ENCODE measurements around the gene POLR1D.

Gene POLR1D, protein sequence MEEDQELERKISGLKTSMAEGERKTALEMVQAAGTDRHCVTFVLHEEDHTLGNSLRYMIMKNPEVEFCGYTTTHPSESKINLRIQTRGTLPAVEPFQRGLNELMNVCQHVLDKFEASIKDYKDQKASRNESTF

DNA sequence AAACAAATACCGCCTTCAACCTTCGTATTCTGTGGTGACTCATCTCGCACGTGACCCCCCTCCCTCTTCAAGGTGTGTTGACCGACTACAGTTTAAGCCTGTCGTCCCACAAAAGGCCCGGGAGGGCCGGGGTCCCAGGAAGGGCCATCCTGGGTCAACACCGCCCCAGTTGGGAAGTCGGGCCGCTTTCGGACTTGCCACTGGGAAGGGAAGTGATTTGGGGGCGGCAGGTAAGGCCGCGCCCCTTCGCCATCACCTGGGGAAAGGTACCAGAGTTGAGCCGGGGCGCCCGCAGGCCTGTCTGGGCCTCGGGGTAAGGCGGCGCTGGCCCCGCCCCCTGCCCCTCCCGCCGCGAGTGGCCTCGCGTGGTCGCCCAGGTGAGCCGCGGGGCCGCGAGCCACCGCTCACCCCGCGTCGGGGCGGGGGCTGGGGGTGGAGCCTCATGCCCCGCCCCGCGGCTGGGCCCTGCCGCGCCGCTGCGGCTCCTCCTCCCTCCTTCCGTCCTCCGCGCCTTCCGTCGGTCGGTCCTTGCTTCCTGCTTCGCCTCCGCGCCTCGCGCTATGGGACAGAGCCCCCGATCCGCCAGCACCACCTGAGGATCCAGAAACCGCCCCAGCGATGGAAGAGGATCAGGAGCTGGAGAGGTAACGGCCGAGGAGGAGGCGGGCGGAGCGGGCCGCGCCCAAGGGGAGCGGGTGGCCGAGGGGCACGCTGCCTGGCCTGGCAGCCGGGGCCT is at the start of gene POLR1D:
Gene POLR1D (plus strand): TSS at position 527 of the 736 bp plus-strand sequence. CDS start 92 bp downstream, at position 619.
- peak; percentile 90 for DNase-seq (ENCODE audit: low spot score)

DNA sequence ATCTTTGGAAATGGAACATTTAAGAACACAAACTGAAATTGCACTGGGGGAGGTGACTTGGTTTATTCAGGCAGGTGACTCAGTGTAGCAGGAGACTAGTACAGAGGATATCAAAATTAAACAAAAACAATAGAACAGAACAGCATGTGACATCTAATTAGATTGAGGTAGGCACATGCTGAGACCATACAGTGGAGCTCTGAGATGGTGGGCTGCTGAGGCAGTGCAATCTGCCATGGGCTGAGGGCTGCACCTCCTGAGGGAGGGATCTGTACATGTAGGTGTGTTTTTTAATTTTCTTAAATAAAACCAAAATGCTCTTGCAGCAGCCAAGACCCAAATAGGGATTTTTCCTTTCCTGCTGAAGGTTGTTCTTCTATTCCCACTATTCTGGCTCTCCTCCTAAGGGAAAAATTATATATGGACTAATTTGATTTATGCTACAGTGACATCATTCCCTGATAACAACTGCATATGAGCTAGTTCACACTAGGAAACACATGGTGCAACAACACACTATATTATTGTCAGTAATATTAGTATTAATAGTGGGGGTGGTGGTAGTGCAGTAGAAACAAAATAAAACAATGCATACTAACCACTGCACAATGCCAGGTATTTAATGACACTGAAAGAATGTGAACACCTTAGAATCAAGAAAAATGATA is 49.3 kb upstream of the POLR1D start:
- DNase-seq (ENCODE audit: low spot score): no peak

DNA sequence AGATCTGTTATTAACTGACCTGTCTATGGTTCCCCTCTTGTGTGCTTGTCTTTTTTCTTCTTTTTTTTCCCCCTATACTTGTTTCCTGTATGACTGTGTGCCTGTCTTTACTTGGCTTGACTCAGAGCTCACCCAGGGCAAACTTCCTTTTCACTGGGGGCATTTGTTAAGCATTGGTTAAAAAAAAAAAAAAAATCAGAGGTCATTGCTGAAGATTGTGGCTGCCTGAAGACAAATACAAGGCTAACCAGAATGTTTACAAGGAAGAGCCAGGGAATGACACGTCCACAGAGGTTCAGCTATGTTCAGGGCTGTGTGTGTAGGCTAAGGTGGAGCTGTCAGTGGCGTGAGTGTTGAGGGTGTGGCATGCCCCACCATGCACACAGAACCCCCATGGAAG is 48.4 kb upstream of the POLR1D start:
- no peak for DNase-seq (ENCODE audit: low spot score)

DNA sequence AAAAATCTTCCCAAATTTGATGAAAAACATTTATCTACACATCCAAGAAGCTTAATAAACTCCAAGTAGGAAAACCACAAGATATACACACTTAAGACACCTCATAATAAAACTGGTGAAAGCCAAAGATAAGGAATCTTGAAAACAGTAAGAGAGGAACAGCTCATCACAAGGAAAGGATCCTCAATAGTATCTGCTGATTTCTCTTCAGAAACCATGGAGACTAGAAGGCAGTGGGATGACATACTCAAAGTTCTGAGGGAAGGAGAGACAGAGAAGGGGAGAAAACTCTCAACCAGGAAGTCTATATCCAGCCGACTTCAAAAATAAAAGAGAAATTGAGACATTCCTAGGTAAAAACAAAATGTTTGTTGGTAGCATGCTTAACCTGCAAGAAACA is 47.0 kb upstream of the POLR1D start:
- no peak for DNase-seq (ENCODE audit: low spot score)

DNA sequence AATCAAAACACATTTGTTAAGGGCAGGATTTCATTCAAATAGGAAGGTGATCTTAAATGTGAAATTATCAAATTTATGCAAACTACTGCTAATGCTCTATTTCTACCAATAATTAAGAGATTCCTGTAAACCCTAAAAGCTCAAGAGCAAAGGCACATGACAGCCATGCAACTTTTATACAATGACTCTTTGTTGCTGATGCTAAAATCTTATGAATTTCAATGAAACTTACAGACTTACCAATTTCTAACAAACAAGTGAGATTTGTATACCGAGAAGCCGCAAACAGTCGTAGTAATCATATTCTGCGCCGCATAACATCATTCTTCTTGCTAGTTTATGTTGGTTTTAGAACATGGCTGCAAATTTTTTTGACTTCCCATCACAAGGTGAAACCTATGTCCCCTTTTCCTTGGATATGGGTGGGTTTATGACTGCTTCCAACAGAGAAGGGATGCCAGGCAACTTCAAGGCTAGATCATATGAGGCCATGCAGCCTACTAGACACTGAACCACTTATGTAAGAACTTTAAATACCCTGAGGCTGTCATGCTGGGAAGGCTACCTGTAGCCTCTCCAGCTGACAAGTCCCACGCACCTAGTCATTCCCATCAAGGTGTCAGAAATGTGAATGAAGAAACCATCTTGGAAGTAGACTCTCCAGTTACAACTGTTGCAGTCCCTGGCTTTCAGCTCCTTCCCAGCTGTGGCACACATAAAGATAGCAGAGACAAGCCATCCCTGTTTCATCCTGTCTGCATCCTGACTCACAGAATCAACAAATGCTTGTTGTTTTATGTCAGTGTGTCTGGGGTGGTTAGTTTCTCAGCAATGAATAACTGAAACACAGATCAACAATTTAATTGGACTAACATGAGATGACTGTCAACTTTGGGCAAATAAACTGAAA is 43.3 kb upstream of the POLR1D start:
- DNase-seq (ENCODE audit: low spot score): no peak

DNA sequence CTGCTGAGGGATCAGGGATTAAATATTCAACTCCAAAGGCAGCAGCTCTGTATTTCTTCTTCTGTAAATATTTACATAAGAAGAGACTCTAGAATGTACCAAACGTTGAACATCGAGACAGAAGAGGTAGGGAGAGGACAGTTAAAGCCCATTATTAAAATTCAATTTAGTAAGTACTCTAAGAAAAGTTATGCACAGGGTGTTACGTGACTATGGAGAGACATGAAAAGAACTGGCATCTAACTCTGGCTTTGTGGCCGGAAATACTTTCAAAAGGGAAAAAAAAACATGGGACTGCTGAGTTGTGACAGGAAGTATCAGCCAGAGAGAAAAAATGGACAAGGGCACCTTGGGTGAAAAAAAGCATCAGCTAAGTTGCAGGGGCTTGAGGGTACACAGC is 38.0 kb upstream of the POLR1D start:
- DNase-seq (ENCODE audit: low spot score): no peak

DNA sequence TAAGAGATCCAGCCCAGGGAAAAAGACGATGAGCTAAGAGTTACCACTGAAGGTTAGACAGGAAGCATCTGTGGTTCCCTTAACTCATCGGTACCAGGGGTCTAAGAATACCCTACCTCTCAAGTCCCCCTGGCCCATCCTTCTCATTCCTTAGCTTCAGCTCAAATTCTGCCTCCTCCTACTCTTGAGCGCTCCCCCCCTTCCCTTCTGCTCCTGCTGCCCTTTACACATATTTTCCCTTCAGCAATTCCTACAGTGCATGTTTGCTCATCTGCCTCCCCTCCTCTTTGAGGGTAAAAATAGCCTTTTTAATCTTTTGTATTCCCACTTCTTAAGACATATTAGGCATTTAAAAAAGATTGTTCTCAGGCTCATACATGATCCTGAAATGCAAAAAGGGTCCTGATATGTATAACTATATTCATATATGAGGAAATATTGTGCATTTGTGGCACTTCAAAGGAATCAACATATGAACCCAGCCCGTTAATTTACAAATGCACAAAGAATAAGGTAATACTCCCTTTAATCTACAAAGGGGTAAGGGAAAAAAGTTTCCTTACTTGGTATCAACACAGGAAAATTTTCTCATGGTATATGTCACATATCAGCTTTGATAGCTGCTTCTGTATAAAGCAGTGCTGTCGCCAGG is 34.5 kb upstream of the POLR1D start:
- no peak for DNase-seq (ENCODE audit: low spot score)

DNA sequence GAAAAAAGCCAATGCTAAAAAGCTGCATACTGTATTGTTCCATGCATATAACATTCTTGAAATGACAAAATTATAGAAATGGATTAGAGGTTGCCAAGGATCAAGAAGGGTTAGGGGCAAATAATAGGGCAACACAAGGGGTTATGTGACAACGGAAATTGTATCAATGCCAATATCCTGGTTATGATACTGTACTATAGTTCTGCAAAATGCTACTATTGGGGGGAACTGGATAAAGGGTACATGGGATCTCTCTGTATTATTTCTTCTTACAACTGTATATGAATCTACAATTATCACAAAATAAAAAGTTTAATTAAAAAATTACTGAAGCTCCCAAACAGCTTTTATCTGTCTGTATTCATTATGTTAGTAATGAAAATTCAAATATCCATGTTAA is 33.3 kb upstream of the POLR1D start:
- no peak for DNase-seq (ENCODE audit: low spot score)

DNA sequence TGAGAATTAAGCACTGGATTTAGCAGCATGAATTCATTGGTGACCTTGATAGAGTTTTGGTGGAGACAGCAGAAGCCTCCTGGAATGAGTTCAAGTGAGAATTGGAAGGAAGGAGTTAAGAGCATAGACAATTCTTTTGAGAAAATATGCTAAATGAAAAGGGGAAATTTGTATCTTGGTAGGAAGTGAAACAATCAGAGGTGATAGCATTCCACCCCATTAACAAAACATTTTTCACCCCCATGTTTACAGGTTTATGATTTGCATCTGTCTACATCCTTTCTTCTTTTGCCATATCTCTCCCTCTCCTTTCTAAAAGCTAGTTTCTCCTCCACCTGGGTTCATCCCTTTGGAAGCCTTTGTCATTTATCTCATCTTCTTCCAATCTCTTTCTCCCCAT is 28.8 kb upstream of the POLR1D start:
- no peak for DNase-seq (ENCODE audit: low spot score)

DNA sequence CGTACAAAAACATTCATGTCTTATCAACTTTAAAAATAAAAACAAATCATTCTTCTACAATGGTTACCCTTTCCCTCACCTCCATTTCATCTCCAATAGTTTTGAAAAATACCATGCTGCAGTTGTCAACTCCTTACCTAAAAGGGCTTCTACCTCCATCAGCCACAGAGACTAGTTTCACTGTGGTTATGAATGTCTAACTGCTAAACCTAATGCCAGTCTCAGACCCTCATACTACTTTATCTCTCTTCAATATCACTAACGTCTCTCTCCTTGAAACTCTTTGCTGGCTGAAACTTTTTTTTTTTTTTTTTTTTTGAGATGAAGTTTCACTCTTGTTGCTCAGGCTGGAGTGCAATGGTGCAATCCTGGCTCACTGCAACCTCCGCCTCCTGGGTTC is 28.4 kb upstream of the POLR1D start:
- DNase-seq (ENCODE audit: low spot score): no peak

DNA sequence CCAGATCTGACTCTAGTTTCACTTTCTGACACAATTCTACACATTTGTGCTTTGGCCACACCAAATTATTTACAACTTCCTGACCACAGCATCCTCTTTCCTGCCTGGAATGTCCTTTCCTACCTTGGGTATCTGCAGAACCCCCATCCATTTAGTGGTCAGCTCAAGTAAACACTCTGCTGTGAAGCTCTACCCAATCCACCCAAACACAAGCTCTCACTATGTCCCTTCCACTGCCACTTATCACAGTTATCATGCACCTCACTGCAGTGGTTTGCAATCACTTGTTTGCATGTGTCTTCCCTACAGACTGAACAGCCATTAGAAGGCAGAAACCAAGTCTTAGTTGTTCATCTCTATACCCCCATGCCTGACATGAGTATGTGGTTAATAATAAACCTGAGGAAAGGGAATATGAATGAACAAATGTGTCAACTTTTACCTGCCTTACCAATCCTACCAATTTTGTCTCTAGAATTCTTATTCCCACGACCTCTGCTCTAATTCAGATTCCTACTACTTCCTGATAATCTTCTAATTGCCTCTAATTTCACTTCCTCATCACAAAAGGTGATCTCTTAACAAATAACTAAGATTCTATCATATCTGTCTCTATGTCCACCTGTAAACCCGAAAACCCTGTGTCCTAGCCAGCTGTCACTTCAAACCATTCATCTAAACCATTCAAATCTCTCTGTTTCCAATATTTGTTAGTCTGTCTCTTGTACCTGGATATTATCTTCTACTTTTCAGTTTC is 26.5 kb upstream of the POLR1D start:
- DNase-seq (ENCODE audit: low spot score): no peak

DNA sequence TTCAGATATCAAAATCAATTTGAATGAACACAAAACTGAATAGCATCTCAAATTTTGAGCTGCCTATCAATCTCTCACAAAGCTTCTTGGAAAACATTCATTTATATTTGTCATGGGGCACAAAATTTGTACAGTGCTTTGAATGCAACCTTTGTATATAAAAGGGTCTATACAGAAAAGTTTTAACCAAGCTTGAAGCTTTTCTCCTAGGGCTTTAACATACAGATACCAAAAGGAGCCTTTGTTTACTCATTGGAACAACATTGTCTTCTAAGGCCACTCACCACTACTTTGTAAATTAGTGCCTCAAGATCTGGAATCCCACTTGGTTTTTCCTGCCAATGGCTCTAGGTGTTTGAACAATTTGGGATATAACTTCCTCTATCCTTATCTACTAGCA is 22.6 kb upstream of the POLR1D start:
- DNase-seq (ENCODE audit: low spot score): no peak

DNA sequence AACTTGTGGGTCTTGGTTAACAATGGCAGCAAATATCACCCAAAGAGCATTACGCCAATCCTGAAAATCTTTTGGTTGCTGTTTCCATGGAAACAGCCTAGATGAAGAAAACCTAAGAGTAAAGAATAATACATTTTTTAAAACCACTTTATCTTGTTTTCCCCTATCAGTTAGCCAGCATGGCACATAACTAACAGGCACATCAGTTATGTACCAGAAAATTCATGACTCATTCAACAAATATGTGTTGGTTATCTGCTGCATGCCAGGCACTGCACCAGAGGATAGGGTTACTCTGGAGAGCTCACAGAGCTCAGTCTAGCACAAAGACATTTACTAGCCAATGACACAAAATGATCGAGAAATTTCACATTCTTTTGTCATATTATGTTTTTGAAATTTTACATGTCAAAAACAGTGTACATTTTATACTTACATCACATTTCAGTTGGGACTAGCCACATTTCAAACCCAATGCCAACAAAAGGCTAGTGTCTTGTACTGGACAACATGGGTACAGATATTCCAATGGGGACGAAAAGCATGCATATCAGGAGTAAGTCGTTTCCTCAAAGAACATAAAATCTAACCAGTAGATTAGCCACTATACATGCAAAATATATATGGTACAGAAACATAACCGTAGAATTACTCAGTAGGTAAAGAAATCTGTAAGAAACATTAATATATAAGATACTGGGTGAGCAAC is 21.7 kb upstream of the POLR1D start:
- DNase-seq (ENCODE audit: low spot score): no peak

DNA sequence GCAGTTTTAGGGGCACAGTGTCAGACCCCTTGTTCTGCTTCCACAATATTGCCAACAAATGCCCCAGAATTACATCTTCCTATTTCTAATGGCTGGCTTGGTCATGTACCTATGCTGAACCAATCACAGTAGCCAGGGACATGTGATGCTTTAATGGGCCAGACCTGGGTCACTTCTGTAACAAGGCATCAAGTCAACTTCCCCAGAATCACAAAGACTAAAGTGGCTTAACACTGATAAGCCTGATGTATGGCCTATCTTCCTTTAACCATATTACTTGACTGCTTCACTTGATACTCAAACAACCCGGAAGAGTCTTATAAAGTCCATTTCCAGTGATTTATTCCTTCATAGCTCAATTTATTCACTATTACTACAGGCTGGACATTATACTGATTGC is 21.0 kb upstream of the POLR1D start:
- DNase-seq (ENCODE audit: low spot score): no peak

DNA sequence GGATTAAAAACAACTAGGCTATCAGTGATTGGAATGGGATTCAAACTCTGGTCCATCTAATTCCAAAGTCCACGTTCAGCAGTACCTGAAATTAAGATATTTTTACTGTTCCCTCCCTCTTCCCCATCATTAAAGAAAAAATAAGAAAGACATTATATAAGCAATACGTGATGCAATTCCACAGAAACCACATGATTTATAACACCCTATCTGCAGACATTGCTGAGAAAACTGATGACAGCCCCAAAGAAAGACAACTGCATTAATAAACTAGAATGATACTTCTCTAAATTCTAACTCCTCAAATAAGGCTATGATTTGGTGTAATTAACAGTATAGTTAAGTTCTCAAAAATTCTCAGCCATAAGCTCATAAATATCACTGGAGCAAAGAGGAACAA is 20.5 kb upstream of the POLR1D start:
- DNase-seq (ENCODE audit: low spot score): no peak

DNA sequence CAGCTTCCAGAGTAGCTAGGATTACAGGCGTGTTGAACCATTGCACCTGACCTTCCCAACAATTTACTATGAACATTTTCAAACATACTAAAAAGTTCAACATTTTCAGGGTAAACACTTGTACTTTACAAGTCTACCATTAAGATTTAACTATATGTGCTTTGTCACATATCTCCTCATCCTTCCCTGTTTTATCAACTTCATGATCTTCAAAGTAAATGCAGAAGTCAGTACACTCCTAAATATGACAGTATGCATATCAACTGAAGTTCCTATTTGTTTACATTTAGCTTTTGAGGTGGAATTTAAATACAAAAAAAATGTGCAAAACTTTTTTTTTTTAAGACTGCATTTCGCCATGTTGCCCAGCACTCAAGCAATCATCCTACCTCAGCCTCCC is 19.9 kb upstream of the POLR1D start:
- DNase-seq (ENCODE audit: low spot score): no peak

DNA sequence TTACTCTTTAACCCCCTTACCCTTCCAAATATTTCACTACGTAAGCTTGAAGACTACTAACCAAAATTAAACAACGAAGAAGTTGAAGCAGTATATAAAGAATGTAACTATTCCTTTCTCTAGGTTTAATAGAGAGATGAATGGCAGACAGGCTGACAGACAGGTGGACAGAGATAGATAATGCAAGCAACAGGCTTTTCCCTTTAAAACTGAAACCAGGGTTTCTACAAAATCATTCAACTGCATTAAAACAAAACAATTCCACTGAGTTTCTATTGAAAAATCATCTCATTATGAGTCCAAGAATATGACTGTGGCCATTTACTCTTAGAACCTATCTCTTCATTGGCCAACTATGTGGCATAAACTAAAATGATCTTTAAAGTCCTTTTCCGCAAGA is 16.6 kb upstream of the POLR1D start:
- DNase-seq (ENCODE audit: low spot score): no peak

DNA sequence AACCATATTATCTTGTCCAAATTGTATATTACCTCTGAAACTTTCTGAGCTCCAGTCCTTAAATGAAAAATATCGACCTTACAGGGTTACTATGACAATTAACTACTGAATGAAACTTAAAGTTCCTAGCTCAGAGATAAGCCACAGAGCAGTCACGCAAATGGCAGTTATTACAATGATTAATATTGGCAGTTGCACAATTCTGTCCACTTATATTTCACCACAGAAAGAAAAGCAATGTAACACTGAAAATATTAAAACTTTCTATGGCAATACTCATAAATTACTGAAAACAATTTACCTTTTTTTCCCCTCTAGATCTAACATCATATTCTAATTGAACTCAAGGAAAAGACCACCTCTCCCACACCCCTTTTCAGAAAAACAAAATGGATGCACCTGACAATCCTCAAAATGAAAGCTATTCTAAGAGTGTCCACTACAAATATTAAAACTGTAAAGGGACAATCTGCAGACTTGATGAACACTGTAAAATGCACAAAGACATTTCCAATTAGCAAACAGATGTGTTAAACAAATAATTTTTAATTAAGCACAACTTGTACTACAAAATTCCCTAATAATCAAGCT is 16.0 kb upstream of the POLR1D start:
- no peak for DNase-seq (ENCODE audit: low spot score)

DNA sequence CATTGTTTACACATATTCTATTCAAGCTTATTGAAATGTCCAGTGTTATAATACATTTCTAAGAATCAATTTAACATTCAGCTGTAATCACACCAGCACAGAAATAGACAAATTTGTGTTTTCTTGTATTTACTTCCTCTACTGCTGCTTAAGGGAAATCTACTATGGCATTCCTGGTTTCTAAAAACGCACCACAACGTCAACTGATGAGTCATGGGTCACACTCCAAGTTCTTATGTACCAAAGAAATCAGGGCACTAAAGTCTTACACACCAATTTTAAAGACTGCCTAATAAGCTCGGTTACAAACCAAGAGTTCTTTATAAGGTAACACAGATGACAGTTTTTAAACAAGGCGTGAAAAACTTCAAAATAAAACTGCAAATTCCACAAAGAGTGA is 14.6 kb upstream of the POLR1D start:
- no peak for DNase-seq (ENCODE audit: low spot score)

DNA sequence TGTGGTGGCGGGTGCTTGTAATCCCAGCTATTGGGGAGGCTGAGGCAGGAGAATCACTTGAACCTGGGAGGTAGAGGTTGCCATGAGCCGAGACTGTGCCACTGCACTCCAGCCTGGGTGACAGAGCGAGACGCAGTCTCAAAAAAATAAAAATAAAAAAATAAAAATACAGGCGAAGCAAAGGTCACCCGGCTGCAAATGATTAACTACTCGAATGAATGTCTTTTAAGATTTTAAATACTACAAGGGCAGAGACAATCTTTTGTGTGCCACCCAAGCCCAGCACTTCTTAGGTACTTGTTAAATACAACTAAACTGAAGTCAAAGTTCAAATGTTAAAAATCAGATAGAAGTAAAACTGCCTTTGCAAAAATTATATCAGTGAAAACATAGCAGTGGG is 8.1 kb upstream of the POLR1D start:
- DNase-seq (ENCODE audit: low spot score): no peak

Measured in NAMALWA (cell line).